ENCODE results near the gene WNT3A.
A peak's percentile ranks its signal among the peaks of the same experiment; 100 is the strongest.

Gene WNT3A

DNA sequence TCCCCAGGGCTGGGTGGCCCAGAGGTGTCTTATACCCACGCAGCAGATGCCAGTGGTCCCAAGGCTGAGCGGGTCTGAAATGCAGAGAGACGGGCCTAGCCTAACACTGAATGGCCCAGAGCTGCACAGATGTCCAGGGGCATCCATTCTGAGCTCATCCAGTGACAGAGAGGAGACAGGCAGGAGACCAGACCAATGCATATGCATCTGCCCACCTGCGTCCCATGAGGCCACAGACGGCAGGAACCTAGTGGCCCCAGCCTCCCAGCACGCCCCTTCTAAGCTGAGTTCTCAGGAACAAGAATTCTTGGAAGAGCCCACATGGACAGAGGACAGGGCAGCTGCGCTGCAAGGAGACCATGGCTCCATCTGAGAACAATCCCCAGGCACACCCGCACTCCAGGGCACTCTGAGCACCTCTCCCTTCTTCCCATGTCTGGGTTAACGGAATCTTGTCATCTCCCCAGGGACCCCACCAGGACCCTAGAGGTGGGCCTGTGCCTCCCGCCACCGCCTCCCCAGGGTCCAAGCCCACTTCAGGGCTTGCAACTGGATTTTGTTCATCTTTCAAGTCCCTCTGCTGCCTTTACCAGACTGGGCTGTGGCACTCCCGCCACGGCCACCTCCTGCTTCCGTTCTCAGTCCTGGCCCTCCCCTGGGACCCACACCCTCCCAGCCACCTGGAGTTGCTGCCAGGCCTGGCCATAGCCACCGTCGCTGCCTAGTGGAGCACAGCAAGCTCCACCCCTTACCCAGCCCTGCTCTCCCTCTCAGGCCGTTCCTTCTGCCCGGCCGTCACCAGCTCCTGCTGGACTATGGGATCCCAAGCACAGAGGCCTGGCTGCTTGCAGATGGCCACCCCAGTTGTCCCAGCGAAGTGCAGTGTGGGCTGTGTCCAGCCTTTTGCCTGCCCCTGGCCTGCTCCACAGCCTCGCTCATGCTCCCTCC is 3.3 kb downstream of the WNT3A start:
- H3K27ac Mint-ChIP-seq = no peak overlapping the region
- no peaks in the 10 kb centered on the region for H3K36me3 Mint-ChIP-seq (ENCODE audit: low read depth)
- H3K4me3 Mint-ChIP-seq = no peak overlapping the region
- TF ChIP-seq, protein P1, sequence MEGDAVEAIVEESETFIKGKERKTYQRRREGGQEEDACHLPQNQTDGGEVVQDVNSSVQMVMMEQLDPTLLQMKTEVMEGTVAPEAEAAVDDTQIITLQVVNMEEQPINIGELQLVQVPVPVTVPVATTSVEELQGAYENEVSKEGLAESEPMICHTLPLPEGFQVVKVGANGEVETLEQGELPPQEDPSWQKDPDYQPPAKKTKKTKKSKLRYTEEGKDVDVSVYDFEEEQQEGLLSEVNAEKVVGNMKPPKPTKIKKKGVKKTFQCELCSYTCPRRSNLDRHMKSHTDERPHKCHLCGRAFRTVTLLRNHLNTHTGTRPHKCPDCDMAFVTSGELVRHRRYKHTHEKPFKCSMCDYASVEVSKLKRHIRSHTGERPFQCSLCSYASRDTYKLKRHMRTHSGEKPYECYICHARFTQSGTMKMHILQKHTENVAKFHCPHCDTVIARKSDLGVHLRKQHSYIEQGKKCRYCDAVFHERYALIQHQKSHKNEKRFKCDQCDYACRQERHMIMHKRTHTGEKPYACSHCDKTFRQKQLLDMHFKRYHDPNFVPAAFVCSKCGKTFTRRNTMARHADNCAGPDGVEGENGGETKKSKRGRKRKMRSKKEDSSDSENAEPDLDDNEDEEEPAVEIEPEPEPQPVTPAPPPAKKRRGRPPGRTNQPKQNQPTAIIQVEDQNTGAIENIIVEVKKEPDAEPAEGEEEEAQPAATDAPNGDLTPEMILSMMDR (IDR thresholded peaks at IDR 0.05) = no peak
- H3K27me3 Mint-ChIP-seq (ENCODE audit: low read depth, poor library complexity) = peaks cover 78% of the 10 kb centered on the region
- peaks cover 23% of the 10 kb centered on the region for H3K4me1 Mint-ChIP-seq
- DNase-seq = peak; percentile 57
- H3K9me3 Mint-ChIP-seq = no peaks in the 10 kb centered on the region

DNA sequence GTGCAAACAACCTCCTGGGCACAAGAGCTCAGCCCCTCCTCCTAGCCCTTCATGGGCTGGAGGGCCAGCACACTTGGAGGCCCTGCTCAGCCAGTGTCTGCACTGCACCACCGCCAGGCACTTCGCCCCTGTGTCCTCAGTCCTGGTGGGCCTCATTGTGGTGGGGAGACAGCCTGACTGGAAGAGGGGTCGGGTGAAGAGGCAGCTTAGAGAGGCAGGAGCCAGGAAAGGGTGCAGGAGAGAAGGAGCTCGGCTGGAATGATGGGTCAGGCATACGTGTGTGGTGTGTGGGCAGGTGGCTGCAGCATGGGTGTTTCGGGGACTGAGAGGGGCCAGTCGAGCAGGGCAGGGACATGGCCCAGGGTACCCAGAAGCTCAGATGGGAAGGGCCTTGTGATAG is 4.1 kb downstream of the WNT3A start:
- TF ChIP-seq, protein P1 (IDR thresholded peaks at IDR 0.05) = no peak
- Mint-ChIP-seq H3K4me3 (no peak overlapping the region), H3K4me1 (peaks cover 20% of the 10 kb centered on the region), H3K9me3 (no peaks in the 10 kb centered on the region), H3K27ac (no peak overlapping the region), H3K36me3 (ENCODE audit: low read depth) (no peaks in the 10 kb centered on the region), H3K27me3 (ENCODE audit: low read depth, poor library complexity) (peaks cover 69% of the 10 kb centered on the region)
- DNase-seq = no peak

DNA sequence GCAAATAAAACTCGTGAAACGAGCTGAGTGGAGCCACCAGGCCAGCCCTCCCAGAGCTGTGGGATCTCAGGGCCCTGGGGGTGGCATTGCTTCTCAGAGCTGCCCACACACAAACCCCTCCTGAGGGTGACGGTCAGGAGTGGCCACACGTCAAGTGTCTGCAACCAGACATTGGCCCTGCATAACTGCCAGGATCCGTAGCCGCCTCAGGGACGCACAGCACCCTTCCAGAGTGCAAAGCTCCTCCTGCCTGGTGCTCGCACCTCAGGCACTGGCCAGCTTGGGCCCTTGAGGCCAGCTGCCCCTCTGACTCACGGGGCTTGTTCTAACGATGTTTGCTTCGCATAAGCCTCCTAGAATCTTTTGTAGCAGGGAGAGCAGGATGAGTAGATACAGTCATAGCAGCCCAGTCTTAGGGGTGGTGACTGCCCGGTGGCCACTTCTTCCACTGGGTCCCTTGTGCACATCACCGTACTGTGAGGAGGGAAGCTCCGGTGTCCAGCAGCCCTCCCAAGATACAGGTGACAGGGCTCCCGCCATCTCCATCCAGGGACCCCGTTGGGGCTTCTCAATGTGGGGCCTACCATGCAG is 5.0 kb downstream of the WNT3A start:
- peaks cover 20% of the 10 kb centered on the region for H3K4me1 Mint-ChIP-seq
- H3K9me3 Mint-ChIP-seq = no peaks in the 10 kb centered on the region
- no peak overlapping the region for H3K4me3 Mint-ChIP-seq
- TF ChIP-seq, protein P1 (IDR thresholded peaks at IDR 0.05) = no peak
- peaks cover 64% of the 10 kb centered on the region for H3K27me3 Mint-ChIP-seq (ENCODE audit: low read depth, poor library complexity)
- no peak for DNase-seq
- no peak overlapping the region for H3K27ac Mint-ChIP-seq
- no peaks in the 10 kb centered on the region for H3K36me3 Mint-ChIP-seq (ENCODE audit: low read depth)

DNA sequence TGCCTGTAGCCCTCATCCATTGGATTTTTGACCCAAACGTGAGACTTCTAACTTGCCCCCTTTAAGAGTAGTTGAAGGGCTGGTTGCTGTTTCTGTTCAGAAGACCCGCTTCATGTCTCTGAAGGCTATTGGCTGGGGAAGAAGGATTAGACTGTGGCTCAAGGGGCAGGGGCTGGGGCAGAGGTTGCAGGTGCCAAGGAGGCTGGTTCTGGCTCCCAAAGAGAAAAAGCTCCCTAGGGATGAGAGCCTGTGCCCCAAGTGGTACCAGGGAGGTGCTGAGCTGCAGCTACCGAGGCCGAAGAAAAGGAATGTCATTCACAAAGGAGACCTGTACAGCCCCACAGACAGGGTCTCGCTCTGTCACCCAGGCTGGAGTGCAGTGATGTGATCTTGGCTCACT is 5.8 kb downstream of the WNT3A start:
- DNase-seq = no peak
- no peaks in the 10 kb centered on the region for H3K36me3 Mint-ChIP-seq (ENCODE audit: low read depth)
- H3K27ac Mint-ChIP-seq = no peak overlapping the region
- peaks cover 14% of the 10 kb centered on the region for H3K4me1 Mint-ChIP-seq
- H3K27me3 Mint-ChIP-seq (ENCODE audit: low read depth, poor library complexity) = peaks cover 57% of the 10 kb centered on the region
- no peak overlapping the region for H3K4me3 Mint-ChIP-seq
- H3K9me3 Mint-ChIP-seq = no peaks in the 10 kb centered on the region
- TF ChIP-seq, protein P1 (IDR thresholded peaks at IDR 0.05) = no peak

DNA sequence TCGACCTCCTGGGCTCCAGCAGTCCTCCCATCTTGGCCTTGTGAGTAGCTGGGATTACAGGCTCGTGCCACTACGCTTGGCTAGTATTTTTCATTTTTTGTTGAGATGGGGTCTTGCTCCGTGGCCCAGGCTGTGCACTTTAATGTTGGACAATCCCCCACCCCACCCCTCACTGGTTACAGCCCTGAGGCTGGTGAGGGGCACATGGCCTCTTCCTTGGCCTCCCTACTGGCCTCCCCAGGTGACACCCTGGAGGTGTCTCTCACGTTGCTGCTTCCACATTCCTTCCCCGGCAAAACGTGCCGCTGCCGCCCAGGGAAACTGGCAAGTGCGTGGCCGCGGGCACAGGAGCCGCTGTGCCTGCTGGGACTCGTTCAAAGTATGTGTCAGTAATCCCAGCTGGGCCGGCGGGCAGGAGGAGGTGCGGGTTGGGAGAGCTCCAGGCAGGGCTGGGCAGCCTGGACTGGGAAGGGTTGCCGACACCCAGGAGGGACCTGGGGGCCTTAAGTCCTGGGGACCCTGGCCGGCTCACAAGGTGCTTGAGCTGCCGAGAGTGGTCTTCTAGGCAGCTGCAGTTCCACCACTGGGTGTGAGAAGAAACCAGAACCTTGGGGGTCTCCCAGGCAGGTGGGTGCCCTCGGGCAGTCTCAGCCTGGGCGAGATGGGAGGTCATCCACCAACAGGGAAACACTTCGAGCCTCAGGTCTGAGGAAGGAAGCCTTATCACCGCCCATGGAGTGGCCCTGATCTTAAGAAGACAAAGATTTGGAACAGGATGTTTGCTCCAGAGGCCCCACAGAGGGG is 6.5 kb downstream of the WNT3A start:
- H3K27me3 Mint-ChIP-seq (ENCODE audit: low read depth, poor library complexity) = peaks cover 52% of the 10 kb centered on the region
- no peaks in the 10 kb centered on the region for H3K36me3 Mint-ChIP-seq (ENCODE audit: low read depth)
- no peak for DNase-seq

More for the DNA sequence above, 6.5 kb downstream of the WNT3A start:
- H3K4me1 Mint-ChIP-seq = peaks cover 13% of the 10 kb centered on the region
- no peaks in the 10 kb centered on the region for H3K9me3 Mint-ChIP-seq
- no peak overlapping the region for H3K4me3 Mint-ChIP-seq
- TF ChIP-seq, protein P1 (IDR thresholded peaks at IDR 0.05) = no peak
- H3K27ac Mint-ChIP-seq = no peak overlapping the region

All from nephron progenitor cell (in vitro differentiated cells).